ENCODE measurements around the gene MICAL3.

Gene MICAL3

DNA sequence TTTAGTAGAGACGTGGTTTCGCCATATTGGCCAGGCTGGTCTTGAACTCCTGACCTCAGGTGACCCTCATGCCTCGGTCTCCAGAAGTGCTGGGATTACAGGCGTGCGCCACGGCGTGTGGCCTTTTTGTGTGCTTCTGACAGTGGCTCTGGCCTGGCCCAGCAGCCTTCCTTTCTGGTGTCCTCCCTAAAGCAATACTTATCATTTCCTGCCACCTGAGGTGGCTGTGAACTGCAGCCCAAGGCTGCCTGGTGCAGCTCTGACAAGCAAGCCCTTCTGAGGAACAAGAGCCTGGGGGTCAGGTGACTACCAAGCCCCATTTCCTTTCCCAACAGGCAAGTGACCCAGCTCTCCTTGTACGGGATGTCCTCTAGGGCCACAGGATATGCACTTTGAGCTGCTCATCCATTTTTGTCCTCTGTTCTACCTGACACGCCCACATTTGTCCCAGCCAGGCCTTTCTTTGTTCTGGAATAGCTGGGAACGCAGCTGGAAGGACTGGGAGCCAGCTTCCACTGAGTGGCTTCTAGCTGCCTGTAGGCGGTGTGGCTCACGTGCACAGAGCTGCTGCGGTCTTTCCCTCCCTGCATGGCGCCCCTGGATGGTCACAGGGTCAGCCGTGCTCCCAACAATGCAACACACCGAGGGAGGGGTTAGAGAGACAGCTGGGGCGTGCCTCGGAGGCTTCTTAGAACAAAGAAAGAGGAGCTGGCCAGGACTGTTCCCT is 237.8 kb downstream of the MICAL3 start:
- H3K36me3 Mint-ChIP-seq = peaks cover 28 to 58% of the 10 kb centered on the region in 2 donors
- H3K4me1 Mint-ChIP-seq = peaks cover 29 to 44% of the 10 kb centered on the region in 2 donors
- ATAC-seq (replicated peaks) (no peak), DNase-seq (no peak)
- no peaks in the 10 kb centered on the region for H3K27me3 Mint-ChIP-seq
- H3K27ac Mint-ChIP-seq = peak overlapping the region; percentile 91
- H3K4me3 Mint-ChIP-seq = peak overlapping the region in 1 of 2 donors; percentile 0
- no peaks in the 10 kb centered on the region for H3K9me3 Mint-ChIP-seq

DNA sequence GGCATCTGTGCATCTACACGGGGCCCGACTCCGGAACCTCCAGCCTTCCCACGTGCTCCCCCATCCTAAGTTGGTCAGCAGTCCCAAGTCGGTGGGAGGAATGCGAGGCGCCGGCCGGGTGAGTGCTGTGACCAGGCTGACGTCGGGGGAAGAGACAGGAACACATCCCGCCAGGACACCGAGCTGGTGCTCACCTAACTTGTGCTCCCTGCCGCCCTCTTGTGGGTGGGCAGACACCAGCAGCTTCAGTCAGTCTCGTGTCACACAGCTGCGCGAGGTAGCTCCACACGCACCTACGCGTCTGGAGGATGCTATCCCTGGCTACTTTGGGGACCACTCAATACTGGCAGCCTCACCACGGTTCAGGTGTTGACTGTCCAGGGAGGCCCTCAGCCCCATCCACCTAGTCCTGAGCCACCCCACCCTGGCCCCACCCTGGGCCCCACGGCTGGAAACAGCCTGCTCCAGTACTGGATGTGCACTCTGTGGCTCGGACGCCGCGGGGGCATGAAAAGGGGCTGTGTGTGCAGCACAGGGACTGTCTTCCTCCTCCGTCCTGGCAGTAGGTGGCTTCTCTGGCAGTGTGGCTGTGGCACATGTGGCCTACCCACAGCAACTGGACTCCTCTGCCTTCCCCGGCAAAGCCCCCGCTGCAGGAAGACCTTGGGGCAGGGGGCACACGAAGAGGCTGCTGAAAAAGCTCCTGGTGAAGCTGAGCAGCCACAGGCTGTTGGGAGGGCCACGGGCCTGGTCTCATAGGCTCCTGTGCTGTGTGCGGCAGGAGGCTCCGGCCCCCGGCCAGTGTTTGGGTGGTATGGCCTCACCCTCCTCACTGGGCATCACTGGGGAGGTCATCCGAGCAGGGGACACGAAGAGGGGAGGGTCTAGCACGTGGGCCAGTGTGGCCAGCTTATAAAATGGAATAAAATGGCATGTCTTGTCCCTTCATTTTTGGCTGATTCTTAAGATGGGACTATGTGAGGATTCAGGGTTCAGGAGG is 238.9 kb downstream of the MICAL3 start:
- no peak for DNase-seq
- H3K27ac Mint-ChIP-seq = peak overlapping the region; percentile 91

DNA sequence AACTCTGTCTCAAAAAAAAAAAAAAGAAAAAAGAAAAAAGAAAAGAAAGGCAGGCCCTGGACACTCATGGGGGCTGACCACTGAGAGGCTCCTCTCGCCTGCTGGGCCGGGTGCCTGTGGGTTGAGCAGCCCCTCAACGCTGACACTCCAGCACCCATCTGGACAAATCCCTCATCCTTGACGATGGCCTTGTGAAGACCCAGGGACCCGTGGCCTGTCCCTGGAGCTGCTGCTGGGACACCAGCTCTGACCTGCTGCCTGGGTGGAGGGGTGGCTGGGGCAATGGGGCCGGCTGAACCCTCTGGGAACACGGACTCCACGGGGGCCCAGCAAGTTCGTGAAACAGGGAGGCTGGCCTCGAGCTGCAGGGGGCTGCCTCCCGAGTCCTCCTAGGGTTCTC is 239.6 kb downstream of the MICAL3 start:
- Mint-ChIP-seq H3K4me3 (no peak overlapping the region), H3K4me1 (peaks cover 43 to 62% of the 10 kb centered on the region in 2 donors), H3K27me3 (no peaks in the 10 kb centered on the region), H3K27ac (peak overlapping the region; percentile 91), H3K9me3 (no peaks in the 10 kb centered on the region), H3K36me3 (peaks cover 18 to 53% of the 10 kb centered on the region in 2 donors)
- ATAC-seq (replicated peaks) (no peak), DNase-seq (no peak)

More for the DNA sequence above, 238.9 kb downstream of the MICAL3 start:
- H3K9me3 Mint-ChIP-seq = no peaks in the 10 kb centered on the region
- peaks cover 36 to 55% of the 10 kb centered on the region in 2 donors for H3K4me1 Mint-ChIP-seq
- peaks cover 17 to 54% of the 10 kb centered on the region in 2 donors for H3K36me3 Mint-ChIP-seq
- peak overlapping the region in 1 of 2 donors; percentile 32 for H3K4me3 Mint-ChIP-seq
- no peak for ATAC-seq (replicated peaks)
- H3K27me3 Mint-ChIP-seq = no peaks in the 10 kb centered on the region

DNA sequence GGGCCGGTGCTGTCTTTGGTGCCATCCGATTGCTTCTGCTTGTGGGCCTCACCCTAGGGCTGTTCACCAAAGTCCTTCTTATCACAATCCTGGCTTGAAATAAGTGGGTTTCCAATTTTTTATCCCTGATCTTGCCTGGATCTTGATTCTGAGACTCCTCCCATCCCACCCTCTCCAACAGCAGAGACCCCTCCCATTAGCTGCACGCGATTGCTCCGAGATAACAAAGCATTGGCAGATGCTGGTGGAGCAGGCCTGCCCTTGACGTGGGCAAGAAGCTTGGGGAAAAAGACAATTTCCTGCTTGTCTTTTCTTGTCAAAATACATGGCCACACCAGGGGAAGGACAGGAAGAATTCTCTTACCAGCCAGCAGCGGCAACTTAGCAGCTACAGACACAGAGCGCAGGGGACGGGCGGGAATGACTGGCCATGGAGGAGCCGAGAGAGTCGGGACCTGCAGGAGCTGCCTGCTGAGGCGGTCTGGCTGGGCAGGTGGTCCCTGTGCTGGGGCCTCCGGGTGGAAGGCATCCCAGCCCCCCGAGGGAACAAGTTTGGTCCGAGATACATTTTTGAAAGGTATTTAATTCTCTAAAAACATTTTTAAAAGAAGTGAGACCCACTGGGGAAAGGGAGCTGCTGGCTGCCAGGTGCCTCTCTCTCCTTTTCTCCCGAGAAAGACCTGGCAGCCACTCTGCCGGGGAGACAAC is 240.4 kb downstream of the MICAL3 start:
- peaks cover 50 to 70% of the 10 kb centered on the region in 2 donors for H3K4me1 Mint-ChIP-seq
- H3K4me3 Mint-ChIP-seq = peak overlapping the region in 1 of 2 donors; percentile 41
- ATAC-seq (replicated peaks) (no peak), DNase-seq (no peak)
- H3K9me3 Mint-ChIP-seq = no peaks in the 10 kb centered on the region
- H3K27me3 Mint-ChIP-seq = no peaks in the 10 kb centered on the region
- H3K36me3 Mint-ChIP-seq = peaks cover 19 to 56% of the 10 kb centered on the region in 2 donors
- peak overlapping the region; percentile 84 for H3K27ac Mint-ChIP-seq

DNA sequence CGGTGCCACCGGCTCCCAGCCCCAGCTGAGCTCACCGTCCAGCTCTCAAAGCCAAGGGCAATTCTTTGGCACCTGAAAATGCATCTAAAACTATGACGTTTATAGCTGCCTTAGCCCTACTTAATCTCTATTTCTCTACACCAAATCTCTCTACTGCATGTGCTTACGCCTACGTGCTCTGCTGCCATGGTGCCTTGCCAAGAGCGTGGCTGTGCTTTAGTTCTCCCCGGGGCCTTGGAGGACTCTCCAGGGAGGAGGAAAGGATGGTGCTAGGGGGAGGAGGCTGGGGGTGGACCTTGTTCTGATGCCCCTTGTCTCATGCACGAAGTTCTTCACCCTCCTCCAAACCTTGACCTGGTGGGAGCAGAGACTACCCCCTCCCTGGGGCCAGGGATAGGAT is 241.0 kb downstream of the MICAL3 start:
- DNase-seq (no peak), ATAC-seq (replicated peaks) (no peak)
- H3K27me3 Mint-ChIP-seq = no peaks in the 10 kb centered on the region
- no peaks in the 10 kb centered on the region for H3K9me3 Mint-ChIP-seq
- H3K27ac Mint-ChIP-seq = peak overlapping the region; percentile 99
- peak overlapping the region in 1 of 2 donors; percentile 41 for H3K4me3 Mint-ChIP-seq
- H3K36me3 Mint-ChIP-seq = peaks cover 21 to 56% of the 10 kb centered on the region in 2 donors
- H3K4me1 Mint-ChIP-seq = peaks cover 53 to 77% of the 10 kb centered on the region in 2 donors

DNA sequence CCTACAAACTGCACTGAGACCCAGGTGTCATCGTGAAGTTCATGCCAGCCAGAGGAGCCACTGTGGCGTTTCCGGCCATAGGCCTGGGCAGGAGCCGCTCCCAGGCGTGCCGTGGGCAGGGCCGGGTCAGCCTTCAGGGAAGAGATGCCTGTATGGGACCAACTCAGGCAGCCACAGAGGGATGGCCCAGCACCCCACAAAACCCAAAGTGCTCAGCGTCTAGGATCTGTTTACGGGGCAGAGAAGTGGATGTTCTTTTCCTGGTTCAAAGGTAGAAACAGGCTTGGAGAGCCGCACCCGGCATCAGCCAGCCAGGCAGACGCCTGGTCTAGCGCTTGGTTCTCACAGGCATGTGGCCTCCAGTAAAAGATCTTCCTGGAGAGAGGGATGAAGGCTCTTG is 241.7 kb downstream of the MICAL3 start:
- ATAC-seq (replicated peaks) = no peak

DNA sequence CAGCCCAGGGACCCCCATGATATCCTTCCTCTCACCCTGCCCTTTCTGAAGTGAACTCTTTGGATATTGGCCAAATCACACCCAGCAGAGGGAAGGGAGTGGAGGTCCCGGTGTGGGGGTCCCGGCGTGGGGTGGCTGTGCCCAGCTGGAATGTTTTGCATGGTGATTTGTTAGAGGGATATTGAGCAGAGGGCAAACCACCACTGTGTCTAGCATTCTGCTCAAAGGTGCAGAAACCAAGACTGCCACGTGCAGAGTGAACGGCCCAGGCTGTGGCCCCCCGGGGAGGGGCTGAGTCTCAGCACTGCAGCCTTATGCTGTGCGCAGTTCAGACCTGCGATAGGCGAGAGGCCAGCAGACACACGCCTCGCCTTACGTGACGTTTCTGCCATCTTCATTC is 242.2 kb downstream of the MICAL3 start:
- Mint-ChIP-seq H3K36me3 (peaks cover 21 to 56% of the 10 kb centered on the region in 2 donors), H3K4me3 (peak overlapping the region; percentile 91 to 94), H3K27ac (peak overlapping the region; percentile 99), H3K9me3 (no peaks in the 10 kb centered on the region), H3K27me3 (no peaks in the 10 kb centered on the region), H3K4me1 (peaks cover 59 to 87% of the 10 kb centered on the region in 2 donors)
- DNase-seq = no peak
- no peak for ATAC-seq (replicated peaks)

More for the DNA sequence above, 241.7 kb downstream of the MICAL3 start:
- no peaks in the 10 kb centered on the region for H3K27me3 Mint-ChIP-seq
- no peaks in the 10 kb centered on the region for H3K9me3 Mint-ChIP-seq
- peaks cover 21 to 54% of the 10 kb centered on the region in 2 donors for H3K36me3 Mint-ChIP-seq
- peaks cover 55 to 84% of the 10 kb centered on the region in 2 donors for H3K4me1 Mint-ChIP-seq
- H3K27ac Mint-ChIP-seq = peak overlapping the region; percentile 99
- H3K4me3 Mint-ChIP-seq = peak overlapping the region in 1 of 2 donors; percentile 94
- no peak for DNase-seq

DNA sequence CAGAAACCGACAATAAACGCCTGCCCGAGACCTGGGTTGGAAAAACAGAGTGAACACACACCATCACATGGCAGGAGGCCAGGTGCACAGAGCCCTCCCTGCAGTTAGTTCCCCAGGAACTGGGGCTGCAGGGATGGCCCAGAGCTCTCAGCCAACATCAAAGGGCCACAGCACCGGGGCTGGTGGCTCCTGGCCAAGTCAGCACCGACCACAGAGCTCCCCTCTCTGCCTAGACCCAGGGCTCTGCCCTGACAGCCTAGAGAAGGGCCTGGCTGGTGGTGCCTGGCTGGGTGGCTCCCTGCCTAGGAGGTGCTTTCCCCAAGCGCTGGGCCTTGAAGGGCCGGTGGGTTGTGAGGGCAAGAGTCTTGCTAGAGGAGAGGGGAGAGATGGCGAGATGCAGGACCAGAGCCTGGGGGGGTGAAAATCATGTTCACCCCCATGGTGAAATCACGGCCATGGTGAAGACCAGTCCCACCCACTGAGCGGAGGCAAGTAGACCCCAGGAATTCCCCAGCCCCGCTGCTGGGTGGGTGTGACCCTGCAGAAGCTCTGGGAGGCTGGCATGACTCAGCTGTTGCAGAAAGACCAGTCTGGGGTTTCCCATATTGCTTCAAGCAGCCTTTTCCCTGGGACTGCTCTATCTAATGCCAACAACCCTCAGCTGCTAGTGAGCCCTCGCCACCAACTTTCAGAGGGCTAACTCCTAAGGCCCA is 242.9 kb downstream of the MICAL3 start:
- peak; percentile 85 for DNase-seq

DNA sequence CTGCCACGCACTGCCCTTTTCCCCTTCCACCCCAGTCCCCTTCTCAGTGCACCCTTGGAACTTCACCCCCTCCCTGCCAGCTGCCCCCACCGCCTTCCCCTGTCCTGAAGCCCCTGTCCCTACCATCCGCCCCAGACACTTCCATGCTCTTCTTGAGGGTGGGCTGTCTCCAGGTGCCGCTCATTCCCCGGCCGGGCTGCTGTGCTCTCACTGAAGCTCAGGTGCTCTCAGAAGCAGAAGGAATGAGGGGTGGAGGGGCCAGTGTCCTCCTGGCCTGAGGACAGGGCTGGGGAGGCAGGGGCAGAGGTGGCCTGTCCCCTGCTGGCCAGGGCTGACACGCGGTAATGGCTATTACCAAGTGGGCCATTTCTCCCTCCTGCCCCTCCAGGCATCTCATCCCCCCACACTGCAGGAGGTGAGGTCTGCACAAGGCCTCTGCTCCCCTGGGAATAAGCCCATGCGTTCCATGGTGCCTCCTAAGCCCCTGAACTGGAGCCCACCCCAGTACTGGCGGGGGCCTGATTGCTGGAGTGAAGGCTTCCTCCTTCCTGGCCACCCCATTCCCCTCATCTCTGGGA is 243.5 kb downstream of the MICAL3 start:
- peak overlapping the region; percentile 91 to 94 for H3K4me3 Mint-ChIP-seq
- no peaks in the 10 kb centered on the region for H3K27me3 Mint-ChIP-seq
- no peaks in the 10 kb centered on the region for H3K9me3 Mint-ChIP-seq
- peak overlapping the region; percentile 99 for H3K27ac Mint-ChIP-seq
- ATAC-seq (replicated peaks) = peak; percentile 0
- H3K4me1 Mint-ChIP-seq = peaks cover 58 to 83% of the 10 kb centered on the region in 2 donors
- DNase-seq = no peak
- peaks cover 21 to 47% of the 10 kb centered on the region in 2 donors for H3K36me3 Mint-ChIP-seq

More for the DNA sequence above, 242.9 kb downstream of the MICAL3 start:
- H3K27me3 Mint-ChIP-seq = no peaks in the 10 kb centered on the region
- peak overlapping the region; percentile 99 for H3K27ac Mint-ChIP-seq
- peaks cover 21 to 50% of the 10 kb centered on the region in 2 donors for H3K36me3 Mint-ChIP-seq
- H3K4me1 Mint-ChIP-seq = peaks cover 56 to 83% of the 10 kb centered on the region in 2 donors
- ATAC-seq (replicated peaks) = peak; percentile 76 to 79
- no peaks in the 10 kb centered on the region for H3K9me3 Mint-ChIP-seq
- peak overlapping the region; percentile 91 to 94 for H3K4me3 Mint-ChIP-seq

DNA sequence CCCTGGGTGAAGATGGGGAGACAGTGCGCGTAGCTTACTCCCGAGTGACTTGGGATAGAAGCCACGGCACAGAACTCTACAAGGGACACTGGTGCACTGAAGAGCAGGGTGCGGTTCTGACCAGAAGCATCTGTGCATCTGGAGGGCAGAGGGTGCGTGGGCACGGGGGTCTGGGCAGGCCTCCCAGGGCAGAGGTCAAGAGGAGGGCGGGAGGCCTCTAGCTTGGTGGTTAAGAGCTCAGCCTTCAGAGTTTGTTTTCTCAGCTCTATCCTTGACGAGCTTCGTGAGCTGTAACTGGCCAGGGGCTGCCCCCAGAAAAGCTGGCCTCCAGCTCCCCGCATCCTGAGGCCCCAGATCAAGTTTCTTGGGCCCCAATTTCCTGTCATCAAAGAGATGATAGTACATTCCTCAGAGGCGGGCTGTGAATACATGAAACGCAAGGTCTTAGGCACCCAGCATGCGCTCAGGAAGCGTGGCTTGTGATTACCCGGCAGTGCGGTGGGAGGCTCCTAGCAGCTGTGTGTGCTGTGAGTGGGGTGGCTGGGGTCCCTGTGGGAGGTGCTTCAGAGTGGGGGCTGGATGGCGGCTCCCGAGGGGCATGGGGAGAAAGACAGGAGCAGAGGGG is 244.1 kb downstream of the MICAL3 start:
- ATAC-seq (replicated peaks) = no peak
- Mint-ChIP-seq H3K4me3 (peak overlapping the region; percentile 91 to 94), H3K27ac (peak overlapping the region; percentile 99)

DNA sequence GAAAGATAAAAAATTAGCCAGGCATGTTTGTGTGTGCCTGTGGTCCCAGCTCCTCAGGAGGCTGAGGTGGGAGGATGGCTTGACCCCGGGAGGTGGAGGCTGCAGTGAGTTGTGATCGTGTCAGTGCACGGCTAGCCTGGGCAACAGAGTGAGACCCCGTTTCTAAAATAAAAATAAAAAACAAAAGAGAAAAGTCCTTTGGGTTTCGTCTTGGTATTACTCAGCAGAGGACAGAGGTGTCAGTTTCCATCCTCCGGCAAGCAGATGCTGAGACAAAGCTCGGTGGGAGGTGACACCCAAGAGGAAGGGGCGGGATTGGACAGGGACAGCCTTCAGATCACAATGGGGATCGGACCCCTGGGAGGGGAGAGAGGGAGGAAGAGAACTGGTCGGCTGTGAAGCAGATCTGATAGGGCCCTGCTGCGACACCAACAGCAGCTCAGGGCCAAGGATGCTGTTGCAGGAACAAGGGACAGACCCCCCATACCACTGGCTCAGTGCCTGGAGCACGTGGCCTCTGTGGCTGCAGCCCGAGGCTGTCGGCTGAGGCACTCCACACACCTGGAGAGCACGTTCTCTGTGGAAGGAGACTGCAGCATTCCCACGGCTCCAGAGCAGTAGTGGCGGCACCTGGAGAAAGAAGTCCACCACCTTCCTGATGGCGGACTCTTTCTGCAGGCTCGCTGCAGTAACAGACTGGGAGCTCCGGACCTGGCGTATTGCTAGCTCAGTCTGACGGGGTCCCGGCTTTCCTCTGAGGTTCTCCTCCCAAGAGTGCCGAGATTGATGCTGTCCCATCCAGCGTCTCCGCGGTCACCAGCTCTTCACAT is 244.9 kb downstream of the MICAL3 start:
- DNase-seq (no peak), ATAC-seq (replicated peaks) (peak in 1 of 2 donors; percentile 3)
- Mint-ChIP-seq H3K27ac (peak overlapping the region; percentile 99), H3K36me3 (peaks cover 21 to 45% of the 10 kb centered on the region in 2 donors), H3K27me3 (no peaks in the 10 kb centered on the region), H3K4me1 (peaks cover 62 to 89% of the 10 kb centered on the region in 2 donors), H3K4me3 (peak overlapping the region; percentile 91 to 94), H3K9me3 (no peaks in the 10 kb centered on the region)

More for the DNA sequence above, 244.1 kb downstream of the MICAL3 start:
- Mint-ChIP-seq H3K36me3 (peaks cover 21 to 45% of the 10 kb centered on the region in 2 donors), H3K27me3 (no peaks in the 10 kb centered on the region), H3K4me1 (peaks cover 60 to 85% of the 10 kb centered on the region in 2 donors), H3K9me3 (no peaks in the 10 kb centered on the region)
- DNase-seq = no peak

DNA sequence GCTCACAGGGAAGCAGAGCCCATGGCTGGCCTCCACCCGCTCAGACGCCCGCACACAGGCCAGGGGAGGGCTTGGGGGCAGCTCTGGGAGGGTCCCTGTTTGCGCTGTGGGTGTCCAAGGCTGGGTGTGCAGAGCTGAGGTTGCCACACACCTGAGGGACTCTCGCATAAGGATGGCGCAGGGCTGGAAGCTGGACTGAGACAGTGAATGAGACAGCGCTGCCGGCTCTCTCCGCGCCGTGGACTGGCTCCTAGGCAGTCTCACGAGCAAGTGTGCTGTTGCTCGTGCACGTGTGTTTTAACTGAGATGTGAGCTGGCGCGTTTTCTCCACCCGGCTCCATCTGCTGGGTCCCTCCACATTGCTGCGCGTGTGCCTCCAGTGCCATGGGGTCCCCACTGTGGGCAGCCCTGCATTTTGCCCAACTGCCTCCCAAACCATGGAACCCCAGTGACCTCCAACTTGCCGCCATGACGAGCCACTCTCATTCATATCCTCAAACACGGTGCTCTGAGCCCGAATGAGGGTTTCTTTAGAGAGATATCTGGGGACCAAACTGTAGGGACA is 245.9 kb downstream of the MICAL3 start:
- peaks cover 17 to 46% of the 10 kb centered on the region in 2 donors for H3K36me3 Mint-ChIP-seq
- H3K4me1 Mint-ChIP-seq = peaks cover 63 to 84% of the 10 kb centered on the region in 2 donors
- H3K27me3 Mint-ChIP-seq = no peaks in the 10 kb centered on the region
- H3K27ac Mint-ChIP-seq = peak overlapping the region; percentile 99
- peak overlapping the region; percentile 91 to 94 for H3K4me3 Mint-ChIP-seq
- ATAC-seq (replicated peaks) (no peak), DNase-seq (no peak)
- H3K9me3 Mint-ChIP-seq = no peaks in the 10 kb centered on the region

Data from stimulated activated naive B cell treated with anti-CD40 and anti-IgM and Interleukin-4, amounts not matched to agents 10 μg/mL and 1 μg/mL and 100 μg/mL, for 72 hours (primary cell).